Astrocyte of the cerebellum (primary cell): ENCODE results near the gene OR2T29.
"Not testable (repeated sequence)": the region's sequence is repeated elsewhere in the genome, so short reads cannot be mapped to it uniquely, and the experiment has no call there.

ENCODE experiments used
- DNase-seq: peaks from one replicate; pipeline ENCODE4 v3.0.0-alpha.2; 2011; ENCODE audit warnings: low read depth
- H3K4me3 ChIP-seq: 2 replicates; pipeline ENCODE4 v1.5.1; 2011; ENCODE audit warnings: mild to moderate bottlenecking, low read depth, low read length, moderate library complexity
- in situ Hi-C: cut with HindIII; loops from 2 replicates; pipeline ENCODE4 v1.10.0; 2017; ENCODE audit warnings: low sequenced_read_pairs
- TF ChIP-seq, protein P1 (sequence below): IDR thresholded peaks from 2 replicates; pipeline ENCODE4 v1.5.1; 2012; ENCODE audit warnings: low read length, low read depth, moderate library complexity, mild to moderate bottlenecking; ENCODE audit errors: missing control alignments

Gene OR2T29, protein sequence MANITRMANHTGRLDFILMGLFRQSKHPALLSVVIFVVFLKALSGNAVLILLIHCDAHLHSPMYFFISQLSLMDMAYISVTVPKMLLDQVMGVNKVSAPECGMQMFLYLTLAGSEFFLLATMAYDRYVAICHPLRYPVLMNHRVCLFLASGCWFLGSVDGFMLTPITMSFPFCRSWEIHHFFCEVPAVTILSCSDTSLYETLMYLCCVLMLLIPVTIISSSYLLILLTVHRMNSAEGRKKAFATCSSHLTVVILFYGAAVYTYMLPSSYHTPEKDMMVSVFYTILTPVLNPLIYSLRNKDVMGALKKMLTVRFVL

DNA sequence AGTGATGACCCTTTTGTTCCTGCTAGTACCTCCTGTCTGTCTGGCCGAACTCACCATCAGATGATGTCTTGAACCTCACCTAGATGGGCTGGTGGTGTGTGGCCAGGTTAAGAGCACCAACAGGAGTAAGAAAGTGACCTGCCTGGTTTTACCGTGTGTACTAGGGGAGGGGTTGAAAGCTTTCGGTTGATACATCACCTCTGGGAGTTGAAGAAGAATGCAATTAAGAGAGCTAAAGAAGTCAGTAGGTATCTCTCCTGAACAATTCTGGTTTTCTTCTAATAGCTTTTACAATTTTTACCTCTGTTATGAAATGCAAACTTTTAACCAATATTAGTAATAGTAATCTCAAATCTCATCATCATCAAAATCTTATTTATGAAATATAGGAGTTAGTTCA is at the start of gene OR2T29:
OR2T29 (minus strand) TSS at position 101 of the 400 bp plus-strand sequence. CDS start 3,281 bp downstream, outside the sequence.
- DNase-seq, H3K4me3 ChIP-seq, in situ Hi-C loops: not testable (repeated sequence)

DNA sequence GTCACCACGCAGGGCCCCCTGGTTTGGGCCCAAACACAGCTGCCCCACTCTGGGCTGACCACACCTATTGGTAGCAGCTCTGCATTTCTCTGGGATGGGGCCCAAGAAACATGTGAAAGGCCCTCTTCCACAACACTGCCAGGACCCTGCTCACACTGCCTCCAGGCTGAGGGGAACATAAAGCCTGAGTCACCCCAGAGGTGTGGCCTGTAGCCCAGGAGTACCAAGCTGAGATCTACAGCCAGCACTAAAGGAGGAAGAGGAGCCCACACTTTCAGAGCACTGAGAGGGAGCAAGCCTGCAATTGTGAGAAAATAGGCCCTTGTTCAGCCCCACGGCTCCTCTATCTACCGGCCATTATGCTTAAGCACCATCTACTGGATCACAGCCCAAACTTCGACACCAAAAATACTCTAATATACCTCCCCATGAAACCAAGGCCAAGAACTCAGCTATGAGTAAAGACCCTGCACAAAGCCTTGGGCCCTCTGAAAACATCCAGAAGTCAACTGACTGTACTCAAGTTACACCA is 49.4 kb upstream of the OR2T29 start:
- TF ChIP-seq, protein P1, sequence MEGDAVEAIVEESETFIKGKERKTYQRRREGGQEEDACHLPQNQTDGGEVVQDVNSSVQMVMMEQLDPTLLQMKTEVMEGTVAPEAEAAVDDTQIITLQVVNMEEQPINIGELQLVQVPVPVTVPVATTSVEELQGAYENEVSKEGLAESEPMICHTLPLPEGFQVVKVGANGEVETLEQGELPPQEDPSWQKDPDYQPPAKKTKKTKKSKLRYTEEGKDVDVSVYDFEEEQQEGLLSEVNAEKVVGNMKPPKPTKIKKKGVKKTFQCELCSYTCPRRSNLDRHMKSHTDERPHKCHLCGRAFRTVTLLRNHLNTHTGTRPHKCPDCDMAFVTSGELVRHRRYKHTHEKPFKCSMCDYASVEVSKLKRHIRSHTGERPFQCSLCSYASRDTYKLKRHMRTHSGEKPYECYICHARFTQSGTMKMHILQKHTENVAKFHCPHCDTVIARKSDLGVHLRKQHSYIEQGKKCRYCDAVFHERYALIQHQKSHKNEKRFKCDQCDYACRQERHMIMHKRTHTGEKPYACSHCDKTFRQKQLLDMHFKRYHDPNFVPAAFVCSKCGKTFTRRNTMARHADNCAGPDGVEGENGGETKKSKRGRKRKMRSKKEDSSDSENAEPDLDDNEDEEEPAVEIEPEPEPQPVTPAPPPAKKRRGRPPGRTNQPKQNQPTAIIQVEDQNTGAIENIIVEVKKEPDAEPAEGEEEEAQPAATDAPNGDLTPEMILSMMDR, result no peak
- no peak for DNase-seq
- in situ Hi-C loops, result no loop called here
- no peak overlapping the region for H3K4me3 ChIP-seq

DNA sequence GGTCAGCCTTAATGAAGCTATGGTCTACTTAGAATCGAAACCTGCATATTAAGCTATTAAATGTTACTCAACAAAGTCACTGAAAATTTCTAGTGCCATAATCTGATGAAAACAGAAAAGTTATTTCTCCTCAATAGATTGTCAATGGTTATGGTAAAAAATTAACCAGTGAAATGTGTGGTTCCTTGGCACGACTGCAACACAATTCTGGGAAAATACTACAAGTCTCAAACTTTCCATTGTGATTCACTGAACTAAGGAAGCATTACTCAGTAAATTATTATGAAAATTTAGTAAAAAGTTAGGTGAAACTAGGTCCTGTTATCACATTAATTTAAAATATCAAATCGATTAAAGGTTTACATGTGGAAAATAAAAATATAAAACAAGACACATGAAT is 47.7 kb upstream of the OR2T29 start:
- TF ChIP-seq, protein P1, result no peak
- in situ Hi-C loops, result no loop called here
- no peak for DNase-seq
- no peak overlapping the region for H3K4me3 ChIP-seq

DNA sequence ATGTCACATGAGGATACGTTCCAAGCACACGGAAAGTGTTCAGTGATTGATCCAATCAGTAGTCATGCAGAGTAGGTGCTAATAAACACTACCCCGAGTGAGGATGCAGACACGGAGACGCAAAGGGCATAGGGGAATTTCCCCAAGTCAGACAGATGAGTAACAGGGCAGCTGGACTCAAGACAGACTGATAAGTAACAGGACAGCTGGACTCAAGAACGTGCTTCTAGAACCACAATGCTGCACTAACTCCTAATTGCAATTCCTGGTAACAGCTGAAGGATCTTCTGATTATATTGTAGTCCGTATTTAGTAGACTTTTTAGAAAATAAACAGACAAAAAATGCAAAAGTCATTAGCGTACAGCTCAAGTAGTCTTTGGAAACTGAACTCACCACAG is 36.8 kb upstream of the OR2T29 start:
- DNase-seq, result no peak
- no peak overlapping the region for H3K4me3 ChIP-seq
- in situ Hi-C loops, result no loop called here
- TF ChIP-seq, protein P1, result no peak

DNA sequence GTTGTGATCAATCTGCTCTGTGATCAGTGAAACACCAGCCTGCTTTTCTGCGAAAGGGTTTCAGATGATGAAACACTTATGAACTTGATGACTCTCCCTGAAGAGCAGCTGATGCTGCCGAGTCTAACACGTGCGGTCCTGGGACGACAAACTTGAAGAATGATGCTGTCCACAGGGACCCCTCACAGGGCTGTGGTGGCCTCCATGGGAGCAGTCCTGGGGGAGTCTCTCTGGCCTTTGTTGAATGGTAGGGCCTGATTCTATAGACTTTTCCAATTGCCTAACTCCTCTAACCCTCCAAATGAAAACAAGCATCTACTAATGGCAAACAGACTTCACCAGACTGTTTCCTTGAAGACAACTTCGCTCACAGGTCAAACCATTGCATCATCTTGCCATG is 35.0 kb upstream of the OR2T29 start, which contains the start of gene OR2T10:
OR2T10 (minus strand) TSS at position 112 of the 400 bp plus-strand sequence. CDS start 3,932 bp downstream, outside the sequence.
- no peak for DNase-seq
- in situ Hi-C loops, result no loop called here
- TF ChIP-seq, protein P1, result no peak
- no peak within 1 kb of the TSS for H3K4me3 ChIP-seq

DNA sequence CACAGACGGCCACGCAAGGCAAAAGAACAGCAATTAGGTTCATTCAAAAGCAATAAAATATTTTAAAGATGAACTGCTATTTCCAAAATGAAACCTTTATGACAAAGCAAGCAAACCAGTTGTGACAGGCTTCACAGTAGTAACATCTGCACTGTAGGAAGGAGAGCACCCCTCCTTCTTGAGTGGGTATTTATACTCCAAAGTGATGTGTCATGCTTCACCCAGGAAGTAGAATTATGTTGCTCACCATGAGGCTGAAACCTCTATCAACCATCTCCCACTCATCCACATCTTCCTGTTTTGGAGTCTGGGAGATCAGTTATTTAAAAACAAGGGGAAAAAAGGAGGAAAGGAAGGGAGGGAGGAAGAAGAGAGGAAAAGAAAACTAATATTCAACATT is 34.0 kb upstream of the OR2T29 start:
- in situ Hi-C loops, result no loop called here
- DNase-seq, result no peak
- no peak overlapping the region for H3K4me3 ChIP-seq
- TF ChIP-seq, protein P1, result no peak

DNA sequence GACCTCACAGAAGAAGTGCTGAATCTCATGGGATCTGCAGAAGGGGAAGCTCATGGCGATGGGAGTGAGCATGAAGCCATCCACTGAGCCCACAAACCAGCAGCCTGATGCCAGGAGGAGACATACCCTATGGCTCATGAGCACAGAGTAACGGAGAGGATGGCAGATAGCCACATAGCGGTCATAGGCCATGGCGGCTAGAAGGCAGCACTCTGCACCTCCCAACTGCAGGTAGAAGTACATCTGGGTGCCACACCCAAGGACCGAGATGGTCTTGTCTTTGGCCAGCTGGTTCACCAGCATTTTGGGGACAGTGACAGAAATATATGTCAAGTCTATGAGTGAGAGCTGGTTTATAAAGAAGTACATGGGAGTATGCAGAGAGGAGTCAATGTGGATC is 30.7 kb upstream of the OR2T29 start:
- TF ChIP-seq, protein P1, result no peak
- in situ Hi-C loops, result no loop called here
- H3K4me3 ChIP-seq, result no peak overlapping the region

More for the DNA sequence above, 30.7 kb upstream of the OR2T29 start:
- no peak for DNase-seq
